HG03432 (cell line): Measurements from ENCODE around the gene SLC26A6.

Experiments
- ATAC-seq: cut with Tn5 transposase; IDR thresholded peaks from one replicate; pipeline ENCODE4 v1.9.1; 2021; ENCODE audit warnings: mild to moderate bottlenecking, moderate library complexity; ENCODE audit not compliant: unreplicated experiment

The SLC26A6 gene

DNA sequence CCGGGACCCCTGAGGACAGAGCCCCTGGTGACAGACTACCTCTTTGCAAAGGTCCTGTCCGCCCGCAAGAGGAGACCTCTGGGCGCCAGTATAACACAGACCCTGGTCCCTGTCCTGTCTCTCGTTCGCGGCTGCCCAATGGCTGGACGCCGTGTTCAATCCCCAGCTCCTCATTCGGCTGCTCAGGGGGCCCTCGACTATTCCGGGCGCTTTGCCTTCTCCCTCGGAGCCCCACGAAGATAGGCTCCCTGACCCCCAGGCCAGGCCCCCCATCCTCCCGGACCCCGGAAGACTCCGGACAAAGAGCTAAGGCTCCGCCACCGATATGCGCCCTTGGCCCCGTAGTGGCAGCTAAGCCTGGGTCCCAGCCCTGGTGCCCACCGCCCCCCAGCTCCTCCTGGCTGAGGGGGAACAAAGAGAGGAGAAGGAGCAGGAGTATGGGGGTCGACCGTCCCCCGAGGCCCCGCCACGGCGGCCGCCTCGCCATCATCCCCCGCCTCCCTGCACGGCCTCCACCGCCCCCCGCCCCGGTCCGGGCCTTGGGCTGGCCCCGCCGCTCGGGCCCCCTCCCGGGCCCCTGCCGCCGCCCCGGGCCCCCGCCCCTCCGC, 27.0 kb upstream of the SLC26A6 start:
- ATAC-seq, result no peak

DNA sequence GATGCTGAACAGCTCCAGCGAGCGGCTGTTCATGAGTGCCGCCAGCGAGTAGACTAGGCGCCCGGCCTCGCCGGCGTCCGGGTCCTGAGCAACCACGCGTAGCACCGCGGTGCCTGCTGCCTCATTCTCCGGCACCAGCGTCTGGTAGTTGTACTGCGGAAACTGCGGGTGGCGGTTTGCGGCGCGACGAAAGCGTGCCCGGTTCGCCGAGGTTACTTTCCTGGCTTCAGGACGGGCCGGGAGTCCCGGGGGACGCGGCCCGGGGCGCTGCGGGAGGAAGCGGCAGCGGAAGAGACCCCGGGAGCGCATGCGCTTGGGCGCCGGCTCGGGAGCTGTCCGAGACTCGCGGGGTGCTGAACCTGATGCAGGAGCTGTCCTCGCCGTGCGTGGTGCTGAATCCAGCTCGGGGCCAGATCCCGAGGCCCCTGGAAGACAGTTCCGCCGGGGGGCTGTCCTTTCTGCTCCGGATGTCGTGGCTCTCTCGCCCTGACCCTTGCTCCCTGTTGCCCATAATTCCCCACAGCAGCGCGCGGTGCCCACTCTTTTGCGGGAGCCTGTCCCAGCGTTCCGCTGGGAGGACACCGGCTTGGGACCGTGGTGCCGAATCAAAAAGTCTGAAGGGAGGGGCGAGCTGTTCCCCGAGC, 26.4 kb upstream of the SLC26A6 start:
- no peak for ATAC-seq

DNA sequence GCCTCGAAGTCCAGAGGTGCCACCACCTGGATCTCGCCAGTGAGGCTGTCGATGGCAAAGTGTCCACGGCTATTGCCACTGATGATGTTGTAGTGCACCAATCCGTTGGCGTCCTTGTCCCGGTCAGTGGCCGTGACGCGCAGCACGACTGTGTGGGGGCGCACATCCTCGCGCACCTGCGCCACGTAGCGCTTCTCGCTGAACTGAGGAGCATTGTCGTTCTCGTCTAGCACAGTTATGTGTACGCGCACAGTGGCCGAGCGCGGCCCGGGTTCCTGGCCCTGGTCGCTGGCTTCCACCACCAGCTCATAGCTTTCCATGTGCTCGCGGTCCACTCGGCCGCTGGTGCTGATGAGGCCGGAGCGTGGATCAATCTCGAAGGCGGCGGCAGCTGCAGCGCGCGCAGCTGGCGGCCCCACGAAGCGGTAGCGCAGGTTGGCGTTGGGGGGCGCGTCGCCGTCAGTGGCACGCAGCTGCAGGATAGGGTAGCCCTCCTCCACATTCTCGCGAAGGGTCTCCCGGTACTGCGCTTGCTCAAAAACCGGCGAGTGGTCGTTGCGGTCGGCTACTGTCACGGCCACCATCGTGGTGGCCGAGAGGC, 25.6 kb upstream of the SLC26A6 start:
- ATAC-seq, result no peak

DNA sequence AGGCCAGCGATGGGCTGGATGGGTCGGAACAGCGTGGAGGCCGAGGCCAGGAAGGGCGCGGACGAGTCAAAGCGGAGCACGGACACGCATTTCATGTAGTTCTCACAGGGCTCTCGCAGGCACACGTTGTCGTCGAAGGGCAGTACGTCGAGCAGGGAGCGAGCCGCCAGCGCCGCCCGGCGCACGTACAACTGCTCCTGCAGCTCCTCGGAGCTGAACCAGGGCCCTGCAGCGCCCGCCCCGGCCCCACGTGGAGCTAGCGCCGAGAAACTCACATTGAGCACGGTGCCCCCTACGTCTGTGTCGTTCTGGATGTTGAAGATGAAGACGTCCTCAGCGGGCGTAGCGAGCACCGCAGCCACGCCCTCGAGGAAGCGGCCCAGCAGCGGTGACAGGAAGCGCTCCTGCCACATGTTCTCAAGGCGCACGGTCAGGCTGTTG, 21.6 kb upstream of the SLC26A6 start:
- no peak for ATAC-seq

DNA sequence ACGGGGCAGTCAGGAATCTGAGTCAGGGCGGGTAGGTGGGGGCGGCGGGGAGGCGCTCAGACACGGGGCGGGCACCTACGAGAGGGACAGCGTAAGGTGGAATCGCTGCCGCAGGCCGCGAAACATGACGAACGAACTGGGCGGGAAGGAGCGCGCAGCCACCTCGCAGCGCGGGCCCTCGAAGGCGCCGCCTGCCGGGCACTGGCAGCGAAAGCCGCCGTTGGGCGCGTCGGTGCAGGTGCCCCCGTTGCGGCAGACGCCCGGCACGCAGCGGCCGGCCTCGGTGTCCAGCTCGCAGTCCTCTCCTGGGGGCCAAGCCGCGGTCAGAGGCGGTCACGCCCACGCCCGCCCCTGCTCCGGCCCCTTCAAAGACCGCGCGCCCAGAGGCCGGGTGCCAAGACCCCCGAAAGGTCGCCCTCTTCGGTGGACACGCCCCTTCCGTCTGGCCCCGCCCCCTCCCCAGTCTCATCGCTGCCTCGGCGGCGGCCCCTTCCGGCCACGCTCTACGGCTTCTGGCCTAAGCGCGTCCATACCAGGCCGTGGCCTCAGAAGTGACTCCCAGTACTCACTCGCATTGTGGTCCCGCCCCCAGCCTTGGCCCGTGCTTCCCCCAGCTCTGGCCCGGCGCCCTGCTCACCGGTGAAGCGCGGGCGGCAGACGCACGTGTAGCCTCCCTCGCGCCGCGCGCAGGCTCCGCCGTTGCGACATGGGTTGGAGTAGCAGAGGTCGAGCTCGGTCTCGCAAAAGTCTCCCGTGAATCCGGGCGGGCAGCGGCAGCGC, 21.0 kb upstream of the SLC26A6 start:
- peak; percentile 67 for ATAC-seq

DNA sequence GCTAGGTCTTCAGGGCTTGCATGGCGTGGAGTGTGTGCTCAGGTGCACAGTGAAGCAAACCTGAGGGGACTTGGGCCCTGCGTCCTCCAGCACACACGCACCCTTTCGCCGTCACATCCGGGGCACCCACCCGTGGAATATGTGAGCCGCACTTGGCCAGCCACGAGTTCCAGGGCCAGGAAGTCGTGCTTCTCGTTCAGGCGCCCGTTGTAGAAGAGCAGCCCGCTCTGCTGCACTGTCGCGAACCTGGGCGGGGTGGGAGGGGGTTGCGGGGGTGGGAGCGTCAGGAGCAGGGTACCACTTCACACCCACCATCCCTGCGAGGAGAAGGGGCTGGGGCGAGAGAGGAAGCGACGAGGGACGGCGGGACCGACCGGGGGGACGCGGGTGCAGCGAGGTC, 20.3 kb upstream of the SLC26A6 start:
- ATAC-seq, result no peak

DNA sequence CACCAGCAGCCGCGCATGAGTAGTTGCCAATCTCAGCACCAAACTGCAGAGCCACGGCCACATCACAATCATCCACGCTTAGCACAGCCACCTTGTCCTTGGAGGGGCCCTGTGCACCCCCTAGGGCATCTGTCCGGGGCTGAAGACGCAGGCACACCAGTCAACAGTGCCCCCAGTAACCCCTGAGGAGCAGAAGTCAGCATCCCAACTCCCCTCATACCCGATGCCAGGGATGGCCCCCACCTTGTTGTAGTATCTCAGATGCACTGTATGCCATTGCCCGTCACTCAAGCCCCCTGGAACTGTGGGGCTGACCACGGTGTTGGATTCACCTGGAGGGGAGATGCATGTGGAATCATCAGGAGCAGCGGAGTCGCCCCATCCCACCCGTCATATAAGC, 19.8 kb upstream of the SLC26A6 start:
- no peak for ATAC-seq

DNA sequence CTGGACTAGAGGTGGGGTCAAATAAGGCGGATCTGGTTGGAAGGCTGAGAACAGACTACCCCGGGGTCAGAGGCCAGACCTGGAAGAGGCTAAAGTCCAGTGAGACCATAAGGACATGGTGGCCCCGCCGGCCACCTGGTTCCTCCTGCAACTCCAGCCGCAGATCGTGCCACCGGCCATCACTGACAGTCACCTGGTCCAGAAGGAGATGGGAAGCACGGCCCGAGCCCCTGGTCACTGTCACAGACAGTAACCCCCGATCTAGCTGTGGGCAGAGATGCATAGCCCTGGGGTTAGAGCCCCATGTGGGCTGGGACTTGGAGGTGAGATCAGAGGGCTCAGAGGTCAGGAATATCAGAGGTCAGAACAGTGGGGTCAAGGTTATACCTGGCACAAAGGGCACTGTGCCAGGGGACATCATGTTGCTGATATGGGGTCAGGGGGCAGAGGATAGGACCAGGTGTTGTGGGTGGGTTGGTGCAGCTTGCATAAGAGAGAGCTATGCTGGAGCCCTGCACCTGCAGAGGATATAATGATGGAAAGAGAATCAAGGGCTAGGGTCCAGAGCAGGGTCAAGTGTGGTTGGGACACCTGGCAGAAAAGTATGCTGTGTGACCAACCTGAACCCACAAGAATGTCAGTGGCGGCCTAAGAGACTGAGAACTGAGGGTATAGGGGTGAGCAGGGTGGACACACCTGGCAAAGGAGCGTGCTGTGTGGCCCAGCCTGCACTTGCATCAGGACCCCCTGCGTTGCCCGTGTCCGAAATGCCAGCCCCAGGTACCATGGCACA, 17.9 kb upstream of the SLC26A6 start:
- ATAC-seq, result no peak

DNA sequence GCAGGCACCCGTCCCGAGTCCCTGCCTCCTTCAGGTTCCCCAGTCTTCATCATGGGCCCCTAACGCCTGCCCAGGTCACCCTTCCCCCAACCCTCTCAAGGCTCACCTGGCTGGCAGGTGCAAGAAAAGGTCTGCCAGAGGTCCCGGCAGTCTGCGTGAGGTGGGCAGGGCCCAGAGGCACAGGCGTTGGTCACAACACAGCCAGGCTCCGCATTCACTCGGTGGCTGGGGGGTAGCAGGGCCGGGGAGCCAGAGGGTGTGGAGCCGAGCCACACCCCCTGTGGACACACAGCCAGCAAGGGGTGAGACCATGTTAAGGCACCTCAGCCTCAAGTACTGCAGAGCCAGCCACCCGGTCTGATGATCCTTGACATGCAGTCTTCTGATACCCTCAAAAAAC, 16.5 kb upstream of the SLC26A6 start:
- ATAC-seq, result no peak

DNA sequence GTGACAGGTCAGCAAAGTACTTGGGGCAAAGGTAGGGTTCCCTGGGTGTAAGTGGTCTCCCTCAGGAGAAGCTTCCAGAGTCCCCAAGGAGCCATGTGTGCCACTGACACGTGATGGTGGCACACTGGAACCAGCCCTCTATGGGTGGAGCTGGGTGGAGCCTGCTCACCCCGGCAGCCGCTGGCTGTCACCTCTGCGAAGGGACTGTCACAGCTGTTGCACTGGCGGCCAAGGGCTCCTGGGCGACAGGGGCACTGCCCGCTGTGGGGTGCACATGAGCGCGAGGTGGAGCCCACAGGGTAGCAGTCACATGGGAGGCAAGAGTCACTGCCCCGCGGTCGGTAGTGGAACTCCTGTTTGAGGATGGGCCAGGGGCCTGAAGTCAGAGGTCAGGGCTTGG, 15.5 kb upstream of the SLC26A6 start:
- ATAC-seq, result no peak

DNA sequence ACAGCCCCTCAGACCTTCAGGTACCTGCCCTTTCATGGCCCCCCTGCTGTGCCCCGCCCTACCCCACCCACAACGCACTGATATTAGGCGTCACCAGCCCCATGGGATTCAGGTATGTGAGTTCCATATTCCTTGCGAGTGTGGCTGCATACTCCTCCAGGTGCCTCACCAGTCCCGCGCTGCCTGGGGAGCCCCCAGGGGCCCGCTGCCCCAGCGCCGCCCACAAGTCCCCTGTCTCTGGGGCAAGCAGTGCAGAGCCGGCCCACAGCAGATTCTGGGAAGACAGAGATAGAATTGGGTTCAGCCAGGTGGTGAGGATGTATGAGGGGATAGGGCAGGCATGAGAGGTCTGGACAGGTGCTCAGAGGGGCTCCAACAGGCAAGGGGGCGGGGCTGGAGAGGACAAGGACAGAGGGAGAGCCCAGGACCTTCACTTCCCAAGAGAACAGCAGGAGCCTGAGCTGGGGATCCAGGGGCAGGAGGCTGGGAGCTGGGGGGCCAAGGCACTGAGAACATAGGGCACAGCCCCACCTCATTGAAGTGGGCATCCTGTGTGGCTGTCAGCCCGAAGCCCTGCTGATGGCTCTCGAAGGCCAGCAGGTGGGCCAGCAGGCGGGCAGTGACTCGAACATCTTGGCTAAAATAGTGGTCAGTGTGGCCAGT, 13.1 kb upstream of the SLC26A6 start:
- no peak for ATAC-seq

DNA sequence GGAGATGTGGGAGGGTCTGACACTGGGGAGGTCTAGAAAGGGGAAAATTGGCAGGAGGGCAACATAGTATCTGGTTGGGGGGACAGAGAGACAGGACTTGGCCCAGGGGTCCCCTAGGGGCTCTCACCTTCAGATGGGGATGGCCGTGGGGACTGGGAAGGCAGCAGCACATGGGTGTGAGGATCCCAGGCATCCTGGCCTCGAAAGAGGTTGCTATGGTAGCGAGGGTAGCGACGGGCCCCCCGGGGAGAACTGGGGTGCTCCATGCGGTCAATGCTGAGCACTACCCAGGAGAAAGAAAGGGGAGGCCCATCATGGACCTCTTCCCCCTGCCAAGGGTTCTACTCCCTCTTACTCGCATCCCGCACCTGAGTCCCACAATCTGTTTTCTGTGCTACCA, 12.5 kb upstream of the SLC26A6 start:
- no peak for ATAC-seq

DNA sequence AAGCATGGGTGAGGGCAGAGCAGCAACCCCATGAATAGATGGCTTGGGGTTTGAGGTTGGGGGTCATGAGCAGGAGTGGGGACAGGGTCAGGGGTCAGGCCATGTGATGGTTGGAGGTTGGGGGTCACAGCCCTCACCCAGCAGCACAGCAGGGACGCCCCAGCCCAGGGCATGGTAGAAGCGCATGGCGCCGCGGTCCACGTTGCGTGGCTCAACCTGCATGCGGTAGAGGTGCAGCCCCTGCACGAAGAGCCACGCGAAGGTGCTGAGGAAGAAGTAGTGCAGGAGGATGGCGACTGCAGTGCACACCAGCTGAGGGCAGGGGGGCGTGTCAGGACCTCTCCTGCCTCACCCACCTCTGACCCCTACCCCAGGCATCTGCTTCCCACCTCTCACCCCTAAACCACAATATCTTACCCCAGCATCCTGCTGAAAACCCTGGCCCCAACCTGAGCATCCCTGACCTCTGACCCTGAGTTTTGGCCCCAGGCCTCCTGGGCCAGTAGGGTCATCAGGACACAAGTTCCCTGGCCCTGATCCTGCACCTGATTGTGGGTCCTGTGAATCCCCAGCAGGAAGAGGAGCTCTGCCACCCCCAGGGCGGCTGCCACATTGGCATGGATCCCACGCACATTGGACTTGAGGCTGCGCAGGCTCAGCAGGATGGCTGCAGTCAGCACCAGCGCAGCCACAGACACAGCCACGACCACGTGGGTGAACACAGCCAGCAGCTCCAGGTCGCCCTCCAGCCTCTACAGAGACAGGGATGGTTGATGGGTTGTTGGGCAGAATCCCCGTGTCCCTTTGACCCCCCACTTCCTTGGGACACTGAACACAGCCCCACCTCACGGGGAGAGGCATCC, 9.9 kb upstream of the SLC26A6 start:
- ATAC-seq, result no peak

DNA sequence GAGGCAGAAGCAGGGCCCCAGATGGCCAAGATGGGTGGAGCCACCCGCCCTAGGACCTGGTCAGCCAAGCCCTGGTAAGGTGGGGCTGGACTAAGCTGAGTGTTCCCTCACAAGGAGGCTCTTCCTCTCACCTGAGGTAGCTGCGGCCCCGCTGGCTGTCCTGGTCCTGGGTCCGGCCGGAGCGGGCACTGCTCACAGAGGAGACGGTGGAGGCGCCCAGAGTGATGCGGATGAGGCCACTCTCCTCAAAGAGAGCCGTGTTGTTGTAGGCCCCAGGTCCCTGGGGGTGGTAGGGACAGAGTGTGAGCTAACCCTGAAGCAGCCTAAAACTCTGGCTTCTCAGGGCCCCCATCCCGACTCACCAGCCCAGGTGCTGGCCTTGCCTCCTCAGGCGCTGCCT, 7.3 kb upstream of the SLC26A6 start:
- ATAC-seq, result no peak

DNA sequence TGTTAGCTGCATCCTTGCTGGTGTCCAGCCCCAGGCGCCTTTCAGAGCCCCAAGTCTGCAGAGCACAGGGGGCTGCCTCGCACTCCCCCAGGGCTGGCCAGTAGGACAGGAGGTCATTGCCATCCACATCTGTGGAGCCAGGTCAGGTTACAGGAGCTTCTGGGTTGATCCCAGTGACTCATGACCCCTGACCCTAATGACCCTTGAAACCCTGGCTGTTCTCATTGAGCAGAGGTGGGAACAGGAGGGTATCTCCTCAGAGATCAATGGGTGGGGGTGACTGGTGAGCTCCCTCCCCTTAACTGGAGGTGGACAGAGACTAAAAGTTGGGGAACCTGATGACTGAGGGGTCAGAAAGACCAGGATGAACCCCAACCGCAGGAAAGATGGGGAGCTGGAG, 6.1 kb upstream of the SLC26A6 start:
- ATAC-seq, result no peak

DNA sequence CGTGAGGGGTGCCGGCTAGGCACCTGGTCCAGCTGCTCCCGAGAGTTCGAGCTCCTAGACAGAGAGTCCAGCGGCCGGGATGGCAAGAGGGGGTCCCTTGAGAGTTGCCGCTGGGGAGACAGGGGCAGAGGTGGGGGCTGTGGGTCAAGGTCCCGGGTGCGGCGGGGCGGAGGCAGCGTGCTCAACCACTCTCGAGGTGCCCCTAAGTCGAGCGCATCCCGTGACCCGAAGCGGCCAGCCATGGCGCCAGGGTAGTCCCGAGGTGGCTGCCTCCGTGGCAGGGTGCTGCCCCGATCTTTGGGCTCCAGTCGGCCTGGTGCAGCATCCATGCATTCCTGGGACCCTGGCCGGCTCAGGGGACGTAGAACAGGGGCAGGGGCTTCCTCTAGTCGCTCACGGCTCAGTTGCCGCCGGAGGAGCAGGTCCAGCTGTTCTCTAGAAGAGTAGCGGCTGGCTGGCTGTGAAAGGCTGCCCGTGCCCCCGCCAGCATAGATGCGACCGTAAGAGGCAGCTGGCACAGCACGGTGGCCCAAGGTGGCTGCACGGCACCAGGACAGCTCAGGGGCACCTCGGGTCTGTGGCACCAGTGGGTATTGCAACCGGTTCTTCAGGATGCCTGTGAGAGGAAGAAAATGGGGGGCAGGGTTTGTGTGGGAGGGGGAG, 4.8 kb upstream of the SLC26A6 start:
- ATAC-seq, result no peak

DNA sequence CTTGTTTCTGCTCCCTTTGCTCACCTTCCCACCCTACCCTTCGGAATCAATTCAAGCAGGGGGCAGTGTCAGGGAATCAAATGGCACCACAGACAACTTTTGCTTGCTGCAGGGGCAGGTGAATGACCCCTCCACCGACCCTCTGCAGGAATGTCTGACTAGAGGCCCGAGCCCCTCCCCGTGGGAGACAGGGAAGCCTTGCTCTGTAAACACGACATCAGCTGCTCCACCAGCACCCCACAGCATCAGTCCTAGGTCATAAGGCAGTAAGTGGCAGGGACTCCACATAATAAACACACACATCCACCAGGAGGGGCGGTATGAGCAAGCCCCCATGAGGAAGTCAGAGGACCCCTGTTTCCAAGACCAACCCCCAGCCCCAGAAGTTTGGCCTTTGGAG, 2.0 kb upstream of the SLC26A6 start:
- no peak for ATAC-seq

DNA sequence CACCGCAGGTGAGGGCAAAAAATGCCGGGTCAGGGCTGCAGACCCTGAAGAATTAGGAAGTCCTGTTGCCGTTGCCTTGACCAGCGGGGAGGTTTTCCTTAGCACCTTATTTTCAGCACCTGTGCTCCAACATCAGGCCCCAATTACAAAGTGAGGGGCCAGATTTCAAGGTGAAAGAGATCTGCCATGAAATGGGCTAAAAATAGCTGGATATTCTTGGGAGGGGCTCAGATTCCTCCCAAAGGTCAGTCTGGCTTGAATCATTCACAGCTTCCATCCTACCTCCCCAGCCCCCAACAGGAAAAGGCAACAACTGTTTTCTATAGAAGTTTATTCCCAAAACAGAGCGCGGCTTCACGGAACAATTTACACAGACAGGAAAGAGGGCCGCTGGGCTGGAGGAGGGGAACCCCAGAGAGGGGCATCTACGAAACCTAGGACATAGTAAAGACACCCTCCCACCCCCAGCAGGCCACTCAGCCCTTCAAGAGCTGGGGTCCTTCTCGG, 941 bp upstream of the SLC26A6 start:
- no peak for ATAC-seq

DNA sequence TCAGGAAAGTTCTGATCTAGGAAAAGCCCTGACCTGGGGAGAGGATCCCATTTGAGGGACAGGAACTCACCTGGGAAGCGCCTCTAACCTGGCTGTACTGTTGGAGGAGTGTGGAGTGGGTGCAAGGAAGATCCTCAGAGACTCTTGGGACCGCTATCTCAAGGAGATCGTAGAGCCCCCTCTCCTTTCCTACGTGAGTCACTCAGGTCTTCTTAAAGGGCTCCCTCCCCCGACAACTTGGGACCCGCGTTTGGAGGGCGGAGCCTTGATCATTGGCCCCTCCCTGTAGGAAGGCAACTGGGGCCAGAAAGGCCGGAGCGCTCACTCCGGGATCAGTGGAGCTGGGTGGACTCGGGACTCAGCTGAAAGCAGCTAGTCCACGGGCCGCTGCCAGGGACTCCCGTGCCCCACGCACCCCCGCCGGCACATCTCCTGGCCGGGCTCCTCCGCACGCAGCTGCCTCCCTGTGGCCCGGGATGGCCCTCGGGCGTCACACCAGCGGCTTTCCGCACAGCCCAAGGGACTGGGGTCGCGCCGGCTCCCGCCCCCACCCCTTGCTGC, 520 bp downstream of the SLC26A6 start:
- ATAC-seq, result peak; percentile 29
